ENCODE results near the gene RAD51B. TPM values are rescaled to one million over a fixed set of nuclear protein-coding genes. Genes with fewer than 3 reads are reported as not detected.
"Not testable (repeated sequence)": the region's sequence is repeated elsewhere in the genome, so short reads cannot be mapped to it uniquely, and the experiment has no call there.

Gene RAD51B
- total RNA-seq, 5 donors from 2014 or later (not counting 1 experiment from before 2014, with no cell fraction given): 25.4 to 47.9 (median 30.0) TPM

DNA sequence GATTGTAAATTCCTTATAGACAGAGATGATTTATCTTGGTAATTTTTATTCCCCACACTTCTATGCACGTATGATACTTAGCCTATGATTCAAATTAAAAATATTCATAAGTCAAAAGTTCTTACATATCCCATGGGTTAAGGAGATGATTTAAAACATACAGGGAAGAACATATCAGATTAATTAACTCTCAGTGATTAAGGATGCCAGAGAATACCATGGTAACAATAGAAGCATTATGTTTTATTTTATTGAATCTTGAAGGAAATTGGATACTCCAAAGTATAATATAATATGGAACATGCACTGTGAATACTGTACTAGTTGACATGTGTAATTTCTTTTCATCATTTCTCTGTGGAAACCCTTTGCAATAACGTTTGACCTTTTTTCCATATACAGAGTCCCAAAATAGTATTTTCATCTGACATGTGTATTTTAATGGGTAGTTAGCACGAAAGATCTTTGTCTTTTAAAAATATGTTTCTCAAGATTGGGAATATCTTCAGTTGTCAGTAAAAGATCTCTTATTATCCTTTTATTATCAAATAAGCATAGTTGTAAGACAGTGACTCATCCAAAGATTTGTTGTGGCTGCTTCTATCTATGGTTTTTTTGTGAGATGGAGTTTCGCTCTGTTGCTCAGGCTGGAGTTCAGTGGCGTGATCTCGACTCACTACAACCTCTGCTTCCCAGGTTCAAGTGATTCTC, 166.7 kb downstream of the RAD51B start:
- DNase-seq (no peak), ATAC-seq (replicated peaks in 1 of 4) (no peak)
- ChIA-PET POLR2A (no interaction called here), CTCF (no interaction called here)
- Mint-ChIP-seq H3K9me3 (no peaks in the 10 kb centered on the region), H3K27ac (no peak overlapping the region), H3K4me1 (no peaks in the 10 kb centered on the region), H3K27me3 (no peaks in the 10 kb centered on the region), H3K36me3 (peaks cover 2% of the 10 kb centered on the region), H3K4me3 (no peak overlapping the region)
- Histone ChIP-seq H3K4me3 (ENCODE audit: control insufficient read depth in 1 of 2, extremely low read depth in 1 of 2, low read length in 1 of 2) (no peak overlapping the region), H3K27ac (ENCODE audit: low read length) (no peak overlapping the region), H3K27me3 (replicated peaks in 1 of 2; ENCODE audit: control insufficient read depth in 2 of 2, extremely low read depth in 1 of 2, insufficient read depth in 2 of 2, low read length in 1 of 2) (no peaks in the 10 kb centered on the region), H3K4me1 (ENCODE audit: control insufficient read depth in 1 of 2, extremely low read depth in 1 of 2, insufficient read depth in 2 of 2, low read length in 2 of 2) (no peaks in the 10 kb centered on the region), H3K9me3 (no peaks in the 10 kb centered on the region), H3K36me3 (ENCODE audit: control insufficient read depth in 2 of 2, extremely low read depth in 1 of 2, insufficient read depth in 1 of 2, low read length in 1 of 2) (no peaks in the 10 kb centered on the region)
- WGBS (ENCODE audit: insufficient coverage): no CpG with 5 or more reads among the region's 6 CpGs

DNA sequence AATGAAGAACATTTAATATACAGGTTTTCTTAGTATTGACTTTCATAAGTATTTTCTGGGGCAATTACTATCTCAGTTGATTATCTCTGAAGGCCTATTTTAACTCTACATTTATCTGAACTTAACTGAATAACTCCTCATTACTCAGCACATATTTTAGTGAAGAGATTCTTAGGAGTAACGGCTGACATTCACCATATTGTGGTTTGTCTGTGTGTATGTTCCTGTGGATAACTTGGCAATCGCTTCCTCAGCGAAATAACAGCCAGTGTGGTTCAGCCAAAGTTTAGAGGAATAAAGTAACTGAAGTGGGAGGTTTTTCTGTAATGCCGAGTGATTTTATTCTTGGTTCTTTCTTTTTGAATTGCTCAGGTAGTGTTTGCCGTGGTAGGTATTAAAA, 168.0 kb downstream of the RAD51B start:
- CTCF ChIA-PET: no interaction called here
- Mint-ChIP-seq H3K27ac (no peak overlapping the region), H3K4me3 (no peak overlapping the region), H3K36me3 (peaks cover 2% of the 10 kb centered on the region), H3K4me1 (no peaks in the 10 kb centered on the region), H3K27me3 (no peaks in the 10 kb centered on the region), H3K9me3 (no peaks in the 10 kb centered on the region)
- 84% methylated on average over 2 of the region's 5 CpGs for WGBS (ENCODE audit: insufficient coverage)
- POLR2A ChIA-PET: no interaction called here
- Histone ChIP-seq H3K4me3 (ENCODE audit: control insufficient read depth in 1 of 2, extremely low read depth in 1 of 2, low read length in 1 of 2) (no peak overlapping the region), H3K36me3 (ENCODE audit: control insufficient read depth in 2 of 2, extremely low read depth in 1 of 2, insufficient read depth in 1 of 2, low read length in 1 of 2) (no peaks in the 10 kb centered on the region), H3K4me1 (ENCODE audit: control insufficient read depth in 1 of 2, extremely low read depth in 1 of 2, insufficient read depth in 2 of 2, low read length in 2 of 2) (no peaks in the 10 kb centered on the region), H3K27ac (ENCODE audit: low read length) (no peak overlapping the region), H3K27me3 (replicated peaks in 1 of 2; ENCODE audit: control insufficient read depth in 2 of 2, extremely low read depth in 1 of 2, insufficient read depth in 2 of 2, low read length in 1 of 2) (no peaks in the 10 kb centered on the region), H3K9me3 (no peaks in the 10 kb centered on the region)
- ATAC-seq (replicated peaks in 1 of 4): no peak
- DNase-seq: no peak

DNA sequence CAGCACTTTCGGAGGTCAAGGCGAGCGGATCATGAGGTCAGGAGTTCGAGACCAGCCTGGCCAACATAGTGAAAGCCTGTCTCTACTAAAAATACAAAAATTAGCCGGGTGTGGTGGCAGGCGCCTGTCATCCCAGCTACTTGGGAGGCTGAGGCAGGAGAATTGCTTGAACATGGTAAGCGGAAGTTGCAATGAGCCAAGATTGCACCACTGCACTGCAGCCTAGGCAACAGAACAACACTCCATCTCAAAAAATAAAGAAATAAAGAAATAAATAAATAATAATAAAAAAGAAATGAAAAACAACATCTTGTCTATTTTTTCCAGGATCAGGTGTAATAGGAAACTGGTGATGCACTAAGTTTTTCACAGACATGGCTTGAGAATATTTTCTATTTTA, 168.6 kb downstream of the RAD51B start:
- POLR2A ChIA-PET; ATAC-seq (replicated peaks in 1 of 4); CTCF ChIA-PET; H3K27ac ChIP-seq (ENCODE audit: low read length); H3K4me3 Mint-ChIP-seq; H3K27me3 Mint-ChIP-seq; H3K4me1 Mint-ChIP-seq; DNase-seq; H3K27ac Mint-ChIP-seq; H3K27me3 ChIP-seq (replicated peaks in 1 of 2; ENCODE audit: control insufficient read depth in 2 of 2, extremely low read depth in 1 of 2, insufficient read depth in 2 of 2, low read length in 1 of 2); H3K4me1 ChIP-seq (ENCODE audit: control insufficient read depth in 1 of 2, extremely low read depth in 1 of 2, insufficient read depth in 2 of 2, low read length in 2 of 2); H3K36me3 ChIP-seq (ENCODE audit: control insufficient read depth in 2 of 2, extremely low read depth in 1 of 2, insufficient read depth in 1 of 2, low read length in 1 of 2); H3K9me3 Mint-ChIP-seq; H3K9me3 ChIP-seq; H3K4me3 ChIP-seq (ENCODE audit: control insufficient read depth in 1 of 2, extremely low read depth in 1 of 2, low read length in 1 of 2); H3K36me3 Mint-ChIP-seq: not testable (repeated sequence)
- WGBS (ENCODE audit: insufficient coverage): no CpG with 5 or more reads among the region's 7 CpGs

DNA sequence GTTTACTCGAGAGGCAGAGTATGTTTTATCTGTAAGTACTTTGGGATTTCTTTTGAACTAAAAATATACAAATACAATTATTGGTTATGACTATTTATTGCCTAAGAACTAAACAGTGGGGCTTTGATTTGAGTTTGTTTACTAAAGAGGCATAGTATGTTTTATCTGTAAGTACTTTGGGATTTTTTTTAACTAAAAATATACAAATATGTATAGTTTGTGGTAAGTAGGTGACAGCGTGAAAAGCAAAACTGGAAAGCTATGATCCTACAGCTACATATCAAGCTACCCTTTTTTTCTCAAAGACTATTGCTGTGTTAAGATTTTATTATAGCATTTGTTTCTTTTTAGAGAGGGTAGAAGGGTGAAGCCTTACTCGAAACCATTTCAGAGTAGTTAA, 171.0 kb downstream of the RAD51B start:
- Histone ChIP-seq H3K27ac (ENCODE audit: low read length) (no peak overlapping the region), H3K4me3 (ENCODE audit: control insufficient read depth in 1 of 2, extremely low read depth in 1 of 2, low read length in 1 of 2) (no peak overlapping the region), H3K9me3 (no peaks in the 10 kb centered on the region), H3K36me3 (ENCODE audit: control insufficient read depth in 2 of 2, extremely low read depth in 1 of 2, insufficient read depth in 1 of 2, low read length in 1 of 2) (no peaks in the 10 kb centered on the region), H3K4me1 (ENCODE audit: control insufficient read depth in 1 of 2, extremely low read depth in 1 of 2, insufficient read depth in 2 of 2, low read length in 2 of 2) (no peaks in the 10 kb centered on the region), H3K27me3 (replicated peaks in 1 of 2; ENCODE audit: control insufficient read depth in 2 of 2, extremely low read depth in 1 of 2, insufficient read depth in 2 of 2, low read length in 1 of 2) (no peaks in the 10 kb centered on the region)
- H3K27me3 Mint-ChIP-seq: no peaks in the 10 kb centered on the region
- DNase-seq (no peak), ATAC-seq (replicated peaks in 1 of 4) (no peak)
- H3K9me3 Mint-ChIP-seq: no peaks in the 10 kb centered on the region
- WGBS (ENCODE audit: insufficient coverage): no CpG with 5 or more reads among the region's 3 CpGs
- H3K4me3 Mint-ChIP-seq: no peak overlapping the region
- ChIA-PET POLR2A (no interaction called here), CTCF (no interaction called here)
- H3K4me1 Mint-ChIP-seq: no peaks in the 10 kb centered on the region
- H3K36me3 Mint-ChIP-seq: peaks cover 9% of the 10 kb centered on the region
- H3K27ac Mint-ChIP-seq: no peak overlapping the region

DNA sequence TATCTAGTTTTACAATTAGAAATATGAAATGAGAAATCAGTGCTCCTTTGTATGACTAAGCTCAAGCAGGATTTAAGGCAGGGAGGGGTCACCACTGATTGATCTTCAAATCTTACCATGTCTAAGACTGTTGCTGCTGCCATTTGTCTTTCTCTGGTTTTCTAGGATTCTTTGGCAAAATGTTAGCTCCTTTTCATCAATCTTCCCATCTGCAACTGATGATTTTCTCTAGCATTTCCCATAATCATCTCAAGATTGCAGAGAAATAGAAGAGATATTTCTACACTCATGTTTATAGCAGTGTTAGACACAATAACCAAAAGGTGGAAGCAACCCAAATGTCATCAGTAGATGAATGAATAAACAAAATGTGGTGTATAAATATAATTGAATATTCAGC, 175.0 kb downstream of the RAD51B start:
- Mint-ChIP-seq H3K4me1 (no peaks in the 10 kb centered on the region), H3K27ac (no peak overlapping the region), H3K9me3 (no peaks in the 10 kb centered on the region), H3K4me3 (no peak overlapping the region), H3K27me3 (no peaks in the 10 kb centered on the region), H3K36me3 (peaks cover 7% of the 10 kb centered on the region)
- no peaks in the 10 kb centered on the region for H3K4me1 ChIP-seq (ENCODE audit: control insufficient read depth in 1 of 2, extremely low read depth in 1 of 2, insufficient read depth in 2 of 2, low read length in 2 of 2)
- H3K4me3 ChIP-seq (ENCODE audit: control insufficient read depth in 1 of 2, extremely low read depth in 1 of 2, low read length in 1 of 2): no peak overlapping the region
- CTCF ChIA-PET: interaction anchor here in 1 of 2 donors (0.5 kb wide), 1 partner anchor 1824 kb away, joined by 5 read pairs; no protein-coding TSS in a partner anchor
- H3K9me3 ChIP-seq: no peaks in the 10 kb centered on the region
- H3K36me3 ChIP-seq (ENCODE audit: control insufficient read depth in 2 of 2, extremely low read depth in 1 of 2, insufficient read depth in 1 of 2, low read length in 1 of 2): no peaks in the 10 kb centered on the region
- H3K27ac ChIP-seq (ENCODE audit: low read length): no peak overlapping the region
- no peak for ATAC-seq (replicated peaks in 1 of 4)
- no peak for DNase-seq
- no peaks in the 10 kb centered on the region for H3K27me3 ChIP-seq (replicated peaks in 1 of 2; ENCODE audit: control insufficient read depth in 2 of 2, extremely low read depth in 1 of 2, insufficient read depth in 2 of 2, low read length in 1 of 2)
- POLR2A ChIA-PET: interaction anchor here in 1 of 2 donors (0.6 kb wide), 1 partner anchor 282 kb away, joined by 12 read pairs; no protein-coding TSS in a partner anchor

DNA sequence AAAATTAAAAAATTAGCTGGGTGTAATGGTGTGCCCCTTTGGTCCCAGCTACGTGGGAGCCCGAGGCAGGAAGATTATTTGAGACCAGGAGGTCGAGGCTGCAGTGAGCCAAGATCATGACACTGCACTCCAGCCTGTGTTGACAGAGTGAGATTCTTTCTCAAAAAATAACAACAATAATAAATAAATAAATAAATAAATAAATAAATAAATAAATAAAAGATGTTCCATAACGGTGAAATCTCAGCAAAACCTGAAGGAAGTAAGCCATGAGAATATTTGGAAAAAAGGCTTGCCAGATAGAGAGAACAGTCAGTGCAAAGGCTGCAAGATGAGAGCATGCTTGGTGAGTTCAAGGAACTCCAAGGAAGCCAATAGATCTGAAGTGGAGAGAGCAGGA, 176.7 kb downstream of the RAD51B start:
- Mint-ChIP-seq H3K4me3 (no peak overlapping the region), H3K27me3 (no peaks in the 10 kb centered on the region), H3K27ac (no peak overlapping the region), H3K9me3 (no peaks in the 10 kb centered on the region), H3K4me1 (no peaks in the 10 kb centered on the region), H3K36me3 (peaks cover 7% of the 10 kb centered on the region)
- no peak overlapping the region for H3K4me3 ChIP-seq (ENCODE audit: control insufficient read depth in 1 of 2, extremely low read depth in 1 of 2, low read length in 1 of 2)
- no peaks in the 10 kb centered on the region for H3K36me3 ChIP-seq (ENCODE audit: control insufficient read depth in 2 of 2, extremely low read depth in 1 of 2, insufficient read depth in 1 of 2, low read length in 1 of 2)
- DNase-seq: no peak
- no peak for ATAC-seq (replicated peaks in 1 of 4)
- H3K27ac ChIP-seq (ENCODE audit: low read length): no peak overlapping the region
- no peaks in the 10 kb centered on the region for H3K4me1 ChIP-seq (ENCODE audit: control insufficient read depth in 1 of 2, extremely low read depth in 1 of 2, insufficient read depth in 2 of 2, low read length in 2 of 2)
- H3K27me3 ChIP-seq (replicated peaks in 1 of 2; ENCODE audit: control insufficient read depth in 2 of 2, extremely low read depth in 1 of 2, insufficient read depth in 2 of 2, low read length in 1 of 2): no peaks in the 10 kb centered on the region
- ChIA-PET POLR2A (no interaction called here), CTCF (no interaction called here)
- no peaks in the 10 kb centered on the region for H3K9me3 ChIP-seq
- 100% methylated on average over 1 of the region's 4 CpGs for WGBS (ENCODE audit: insufficient coverage)

DNA sequence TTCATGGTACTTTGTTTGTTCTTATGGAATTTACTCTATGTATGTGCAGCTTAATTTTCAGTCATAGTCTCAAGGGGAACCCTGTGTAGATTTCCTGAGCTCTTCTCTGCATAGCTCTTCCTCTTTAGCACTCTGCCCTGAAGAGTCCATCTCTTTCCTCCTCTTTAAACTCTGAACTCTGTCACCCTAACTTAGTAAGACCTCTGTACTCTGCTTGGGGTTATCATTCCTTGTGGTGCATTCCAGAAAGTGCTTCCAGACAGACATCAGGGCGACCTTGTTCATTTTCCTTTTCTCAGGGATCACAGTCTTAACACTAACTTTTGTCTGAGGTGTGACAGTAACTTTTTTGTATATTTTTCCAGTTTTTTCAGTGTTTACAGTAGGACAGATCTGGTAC, 179.3 kb downstream of the RAD51B start:
- Mint-ChIP-seq H3K4me1 (no peaks in the 10 kb centered on the region), H3K4me3 (no peak overlapping the region), H3K27me3 (no peaks in the 10 kb centered on the region), H3K27ac (no peak overlapping the region), H3K36me3 (peaks cover 2% of the 10 kb centered on the region), H3K9me3 (no peaks in the 10 kb centered on the region)
- DNase-seq: no peak
- no CpG with 5 or more reads among the region's 1 CpG for WGBS (ENCODE audit: insufficient coverage)
- Histone ChIP-seq H3K4me1 (ENCODE audit: control insufficient read depth in 1 of 2, extremely low read depth in 1 of 2, insufficient read depth in 2 of 2, low read length in 2 of 2) (no peaks in the 10 kb centered on the region), H3K27ac (ENCODE audit: low read length) (no peak overlapping the region), H3K9me3 (no peaks in the 10 kb centered on the region), H3K27me3 (replicated peaks in 1 of 2; ENCODE audit: control insufficient read depth in 2 of 2, extremely low read depth in 1 of 2, insufficient read depth in 2 of 2, low read length in 1 of 2) (no peaks in the 10 kb centered on the region), H3K4me3 (ENCODE audit: control insufficient read depth in 1 of 2, extremely low read depth in 1 of 2, low read length in 1 of 2) (no peak overlapping the region), H3K36me3 (ENCODE audit: control insufficient read depth in 2 of 2, extremely low read depth in 1 of 2, insufficient read depth in 1 of 2, low read length in 1 of 2) (no peaks in the 10 kb centered on the region)
- POLR2A ChIA-PET: no interaction called here
- CTCF ChIA-PET: no interaction called here
- ATAC-seq (replicated peaks in 1 of 4): no peak
